Hematopoietic multipotent progenitor cell treated with erythropoietin and hydrocortisone succinate and interleukin-3 and kit ligand, for 4 days (in vitro differentiated cells): ENCODE results near the gene LMX1B.

Source experiments
- DNase-seq: peaks from one replicate; pipeline ENCODE4 v3.0.0-alpha.2; 2015

The LMX1B gene

DNA sequence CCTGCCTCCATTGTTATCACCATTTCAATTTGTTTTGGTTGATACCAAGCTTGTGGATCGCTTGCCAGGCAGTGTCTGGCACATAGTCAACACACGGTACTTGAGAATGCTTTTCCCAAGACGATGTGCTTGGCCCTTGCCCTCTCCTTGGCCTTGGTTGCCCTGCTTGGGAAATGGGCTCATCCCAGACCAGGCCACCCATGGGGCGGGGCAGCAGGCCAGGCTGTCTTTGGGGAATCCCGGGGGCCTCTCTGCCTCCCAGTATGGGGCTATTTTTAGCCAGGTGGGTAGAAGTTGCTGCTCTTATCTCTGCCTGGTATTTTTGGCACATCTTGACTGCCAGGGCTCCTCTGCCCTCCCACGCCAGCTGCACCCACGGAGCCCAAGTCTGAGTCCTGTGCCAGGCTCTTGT, 49.9 kb downstream of the LMX1B start:
- DNase-seq = no peak

GRCh38 chr9:126664900-126665643, 51.3 kb downstream of the LMX1B start:
- DNase-seq = no peak

- DNase-seq = no peak
Measured at GRCh38 chr9:126665644-126666035, 51.9 kb downstream of the LMX1B start.

DNA sequence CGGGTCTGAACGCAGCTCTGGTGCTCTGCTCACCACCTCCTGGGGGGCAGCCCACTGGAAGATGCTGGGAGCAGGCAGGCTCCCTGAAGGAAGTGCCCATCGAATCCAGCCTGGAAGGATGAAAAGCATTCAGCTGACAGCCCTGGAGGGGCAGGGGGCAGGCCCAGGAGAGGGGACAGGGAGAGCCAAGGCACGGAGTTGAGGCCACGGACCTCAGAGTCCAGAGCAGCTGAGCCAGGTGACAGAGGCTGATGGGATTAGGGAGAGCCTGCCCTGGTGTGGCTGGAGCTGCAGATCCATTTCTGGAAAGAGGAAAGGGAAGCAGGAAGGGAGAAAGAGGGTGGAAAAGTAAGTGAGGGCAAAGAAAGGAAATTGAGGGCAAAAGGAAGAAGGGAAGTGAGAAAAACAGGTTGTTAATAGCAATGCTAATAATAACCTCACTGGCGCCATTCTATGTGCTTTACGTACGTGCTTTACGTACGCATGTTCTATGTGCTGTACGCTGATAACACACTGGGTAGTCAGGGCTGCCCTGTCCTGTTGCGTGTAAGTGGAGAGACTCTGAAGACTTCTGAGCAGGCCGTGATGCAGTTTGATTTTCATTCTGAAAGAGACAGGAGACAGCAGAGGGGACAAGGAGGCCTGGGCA, 52.6 kb downstream of the LMX1B start:
- DNase-seq = no peak

DNA sequence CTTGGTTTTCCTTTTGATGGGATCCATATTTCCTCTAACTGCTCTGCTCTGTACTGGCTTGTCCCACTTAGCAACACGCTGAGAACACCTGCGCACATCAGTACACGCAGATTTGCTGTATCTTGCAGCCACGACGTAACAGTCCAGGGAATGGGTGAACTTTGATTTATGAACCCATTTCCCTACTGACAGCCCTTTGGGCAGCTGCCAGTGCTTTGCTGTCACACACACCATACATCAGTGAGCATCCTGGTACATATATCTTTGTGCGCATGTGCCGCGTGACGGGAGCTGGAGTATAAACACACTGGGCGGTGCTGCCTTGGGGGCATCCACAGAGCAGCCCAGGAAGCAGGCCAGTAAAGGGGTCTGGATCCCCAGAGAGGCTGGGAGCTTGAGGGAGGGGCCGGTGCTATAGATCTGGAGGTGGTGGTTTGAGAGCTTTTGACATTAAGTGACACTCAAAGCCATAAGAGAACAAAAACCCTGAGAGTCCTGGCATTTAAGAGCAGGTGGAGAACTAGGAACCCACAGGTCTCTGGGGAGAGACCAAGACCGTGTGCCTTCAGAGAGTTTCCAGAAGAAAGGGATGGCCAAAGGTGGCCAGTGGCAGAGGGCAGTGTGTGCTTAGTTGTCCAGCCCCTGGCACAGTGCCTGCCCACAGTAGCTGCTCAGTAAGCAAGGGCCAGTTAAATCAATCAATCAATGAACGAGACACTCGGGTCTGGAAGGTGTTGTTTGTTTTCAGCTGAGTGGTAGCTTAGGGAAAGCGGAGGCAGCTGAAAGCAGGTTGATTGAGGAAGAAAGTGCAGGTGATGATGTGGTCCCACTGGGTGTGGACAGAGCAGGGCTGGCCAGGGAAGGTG, 53.7 kb downstream of the LMX1B start:
- DNase-seq = no peak

GRCh38 chr9:126668058-126668457, 54.3 kb downstream of the LMX1B start:
- DNase-seq = no peak

DNA sequence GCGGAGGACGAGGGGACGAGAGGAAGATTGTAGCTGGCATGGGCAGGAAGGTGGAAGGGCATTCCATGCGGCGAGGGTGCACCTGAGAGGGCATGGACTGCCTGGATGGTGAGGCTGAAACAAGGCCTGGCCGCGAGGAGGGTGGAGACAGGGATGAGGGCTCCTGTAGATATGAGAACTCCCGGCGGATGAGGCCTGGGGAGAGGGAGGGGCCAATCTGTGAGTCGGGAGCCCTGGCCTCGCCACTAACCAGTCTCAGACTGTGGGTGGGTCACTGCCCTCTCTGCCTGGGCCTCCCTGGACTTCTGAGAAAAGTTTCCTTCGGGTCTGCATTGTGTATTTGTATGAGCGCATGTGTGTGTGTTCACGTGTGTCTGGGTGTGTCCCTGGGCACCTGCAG, 55.4 kb downstream of the LMX1B start:
- DNase-seq = no peak

DNA sequence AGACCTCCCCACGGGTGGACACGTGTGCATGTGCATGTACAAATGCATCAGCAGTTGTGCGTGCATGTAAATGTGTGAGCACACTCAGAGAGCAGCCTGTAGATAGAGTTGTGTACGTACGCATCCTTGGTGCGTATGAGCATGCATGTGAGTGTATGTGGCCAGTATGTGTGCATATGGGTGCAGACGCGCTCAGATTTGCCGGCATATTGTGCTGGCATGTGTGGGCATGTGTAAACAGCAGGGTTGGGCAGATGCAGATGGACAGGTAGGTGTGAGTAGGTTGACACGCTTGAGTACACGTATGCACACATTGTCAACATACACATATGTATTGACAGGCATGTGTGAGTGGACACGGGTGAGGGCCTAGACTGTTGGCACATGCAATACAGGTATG, 56.5 kb downstream of the LMX1B start:
- DNase-seq = no peak

GRCh38 chr9:126671381-126671831, 57.7 kb downstream of the LMX1B start:
- no peak for DNase-seq

GRCh38 chr9:126671983-126672382, 58.3 kb downstream of the LMX1B start:
- DNase-seq = no peak

- no peak for DNase-seq
Measured at GRCh38 chr9:126672634-126673284, 59.0 kb downstream of the LMX1B start.

GRCh38 chr9:126673689-126674364, 60.1 kb downstream of the LMX1B start:
- no peak for DNase-seq

DNA sequence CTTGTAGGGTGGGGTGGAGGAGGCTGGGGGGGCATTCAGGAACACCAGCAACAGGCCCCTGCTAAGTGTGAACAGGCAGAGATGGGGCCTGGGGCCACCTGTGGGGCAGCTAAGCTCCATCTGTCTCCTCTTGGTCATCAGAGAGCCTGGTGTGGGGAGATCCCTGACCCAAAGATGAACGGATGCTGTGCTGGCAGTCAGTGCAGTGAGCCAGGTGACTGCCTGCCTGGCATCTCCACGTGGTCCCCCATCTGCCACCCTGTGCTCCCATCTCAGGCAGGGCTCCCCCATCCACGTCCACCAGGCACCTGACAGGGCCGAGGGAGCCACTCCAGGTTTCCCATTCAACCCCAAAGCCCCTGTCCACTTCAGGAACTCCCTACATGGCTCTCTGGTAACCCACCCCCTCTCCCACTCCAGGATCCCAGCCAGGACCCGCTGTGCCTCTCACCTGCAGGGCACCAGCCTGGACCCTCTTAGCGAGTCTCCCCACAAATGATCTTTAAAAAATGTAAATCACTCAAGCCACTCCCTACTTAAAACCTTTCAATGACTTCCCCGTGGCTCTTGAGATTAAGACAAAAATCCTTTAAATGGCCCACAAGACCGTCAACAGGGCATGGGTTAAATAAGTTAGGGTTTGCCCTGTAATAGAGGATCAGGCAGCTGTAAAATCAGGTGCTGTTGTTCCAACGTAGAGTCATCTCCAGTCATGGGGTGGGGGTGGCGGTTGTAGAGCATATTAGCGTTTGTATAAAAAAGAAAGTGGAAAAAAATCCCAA, 60.8 kb downstream of the LMX1B start:
- DNase-seq = no peak

DNA sequence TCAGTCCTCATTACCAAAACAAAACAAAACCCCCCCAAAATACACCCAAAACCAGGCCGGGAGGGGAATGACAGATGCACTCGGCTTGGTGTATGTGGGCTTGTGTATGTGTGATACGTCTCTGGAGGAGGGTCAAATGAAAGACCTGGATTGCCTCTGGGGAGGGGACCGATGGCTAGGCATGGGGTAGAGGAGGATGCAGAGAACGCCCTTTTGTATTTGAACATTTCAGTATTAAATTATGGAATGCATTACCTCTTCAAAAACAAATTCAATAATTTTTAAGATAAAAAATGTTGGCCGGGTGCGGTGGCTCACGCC, 61.4 kb downstream of the LMX1B start:
- no peak for DNase-seq

DNA sequence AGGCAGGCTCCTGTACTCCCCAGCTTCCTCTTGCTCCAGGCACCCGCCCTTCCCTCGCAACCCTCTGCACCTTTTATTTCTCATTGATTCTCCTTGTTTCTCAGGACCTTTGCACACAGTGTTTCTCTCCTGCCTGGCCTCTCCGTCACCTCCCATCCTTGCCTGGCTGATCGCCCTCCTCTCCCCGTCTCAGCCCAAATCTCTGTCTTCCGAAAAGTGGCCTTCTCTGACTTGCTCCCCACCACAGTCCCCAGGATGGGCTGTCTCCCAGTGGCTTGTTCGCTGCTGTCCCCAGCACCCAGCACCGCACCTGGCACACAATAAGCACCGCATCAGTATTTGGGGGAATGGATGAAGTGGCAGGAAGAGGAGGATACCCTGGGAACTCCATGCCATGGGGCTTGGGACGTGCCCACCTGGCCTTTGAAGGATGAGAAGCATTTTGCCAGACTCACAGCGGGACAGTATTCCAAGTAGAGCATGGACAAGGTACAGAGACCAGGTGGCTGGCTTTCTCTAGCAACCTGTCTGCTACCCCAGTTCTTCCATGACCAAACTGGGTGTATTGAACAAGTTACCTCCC, 62.5 kb downstream of the LMX1B start:
- DNase-seq = no peak

- peak; percentile 35 for DNase-seq
Measured at GRCh38 chr9:126676685-126677143, 63.0 kb downstream of the LMX1B start.

GRCh38 chr9:126677188-126678084, 63.7 kb downstream of the LMX1B start:
- DNase-seq = no peak

DNA sequence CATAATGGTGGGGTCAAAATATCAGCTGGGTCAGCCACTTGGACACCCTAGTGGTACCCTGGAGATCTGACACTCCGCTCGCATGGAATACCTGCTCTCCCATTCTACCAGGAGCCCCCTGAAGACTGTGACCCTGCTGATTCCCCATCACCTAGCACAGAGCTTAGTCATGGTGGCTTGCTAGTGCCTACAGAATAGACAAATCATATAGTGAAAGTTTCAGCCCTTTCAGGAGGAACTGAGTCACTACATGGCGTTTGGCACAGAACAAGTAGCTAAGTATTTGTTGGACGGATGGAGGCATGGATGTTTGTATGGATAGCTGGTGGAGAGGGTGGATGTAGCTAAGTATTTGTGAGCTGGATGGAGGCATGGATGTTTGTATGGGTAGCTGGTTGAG, 65.3 kb downstream of the LMX1B start:
- no peak for DNase-seq

DNA sequence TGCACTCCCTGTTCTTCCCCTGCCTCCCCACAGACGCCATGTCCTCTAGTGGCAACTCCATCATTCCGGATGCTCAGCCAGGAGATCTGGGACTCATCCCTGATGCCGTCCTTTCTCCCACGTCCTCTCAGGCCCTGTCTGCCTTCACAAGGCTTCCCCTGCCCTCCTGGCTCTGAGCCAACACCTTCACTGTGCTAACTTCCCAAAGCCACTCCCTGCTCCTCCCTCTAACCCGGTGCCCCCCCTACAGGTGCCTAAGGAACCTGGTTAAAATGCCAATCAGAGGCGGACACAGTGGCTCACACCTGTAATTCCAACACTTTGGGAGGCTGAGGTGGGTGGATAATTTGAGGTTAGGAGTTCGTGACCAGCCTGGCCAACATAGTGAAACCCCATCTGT, 67.6 kb downstream of the LMX1B start:
- no peak for DNase-seq

- DNase-seq = no peak
Measured at GRCh38 chr9:126682113-126682810, 68.5 kb downstream of the LMX1B start.
